HuH-7 (cell line): ENCODE measurements around the gene GALNT10.

Experiments
- DNase-seq: peaks from one replicate; pipeline ENCODE4 v3.0.0; 2011; ENCODE audit warnings: low spot score

The GALNT10 gene

DNA sequence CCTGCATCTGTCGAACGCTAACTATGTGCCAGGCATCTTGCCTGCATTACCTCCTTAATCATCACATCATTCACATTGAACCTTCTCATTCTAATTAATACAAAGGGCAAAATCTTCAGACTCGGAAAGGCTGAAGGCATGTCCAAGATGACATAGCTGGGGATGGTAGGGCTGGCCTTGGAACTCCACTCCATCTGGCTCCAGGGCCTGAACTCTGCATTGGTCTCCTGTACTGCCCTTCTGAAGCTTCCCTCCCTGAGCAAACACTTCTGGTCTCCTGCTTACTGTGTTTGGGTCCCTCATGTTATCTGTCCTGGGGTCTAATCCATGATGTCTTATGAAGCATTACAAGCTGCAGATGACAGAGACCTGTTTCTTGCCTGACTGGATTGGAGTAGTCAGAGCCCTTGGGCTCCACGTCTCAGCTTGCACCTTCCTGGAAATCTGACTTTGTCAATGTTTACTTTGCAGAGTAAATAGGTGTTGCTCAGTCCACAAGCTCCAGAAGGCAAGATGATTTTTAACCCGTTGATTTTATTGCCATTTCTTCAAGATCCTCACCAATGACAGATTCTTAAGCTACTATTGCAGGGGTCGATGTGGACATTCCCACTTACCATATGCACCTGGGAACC is 106.1 kb downstream of the GALNT10 start:
- no peak for DNase-seq

GRCh38 chr5:154298065-154298464 is 107.5 kb downstream of the GALNT10 start:
- DNase-seq: no peak

- DNase-seq: no peak
These were observed 109.8 kb downstream of the GALNT10 start for GRCh38 chr5:154300207-154300883.

- no peak for DNase-seq
These were observed 111.2 kb downstream of the GALNT10 start for GRCh38 chr5:154301726-154302125.

GRCh38 chr5:154302161-154302560 is 111.6 kb downstream of the GALNT10 start:
- no peak for DNase-seq

DNA sequence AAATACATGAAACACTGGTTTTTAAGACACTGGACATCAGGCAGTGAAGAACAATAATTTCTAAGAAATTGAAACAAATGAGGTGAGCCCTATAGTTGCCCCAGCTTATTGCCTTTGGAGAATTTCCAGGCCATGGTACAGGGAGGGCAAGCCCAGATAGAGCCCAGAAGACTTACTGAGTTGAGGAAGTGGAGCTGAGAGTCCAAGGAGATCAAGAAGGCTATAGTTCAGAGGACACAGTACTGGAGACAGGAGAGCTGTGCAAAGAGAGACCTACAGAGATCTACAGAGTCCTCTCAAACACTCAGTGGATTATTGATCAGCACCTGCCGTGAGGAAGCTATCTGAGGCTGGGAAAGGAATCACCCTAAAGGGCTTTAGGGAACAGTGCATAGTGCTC is 112.6 kb downstream of the GALNT10 start:
- no peak for DNase-seq

DNA sequence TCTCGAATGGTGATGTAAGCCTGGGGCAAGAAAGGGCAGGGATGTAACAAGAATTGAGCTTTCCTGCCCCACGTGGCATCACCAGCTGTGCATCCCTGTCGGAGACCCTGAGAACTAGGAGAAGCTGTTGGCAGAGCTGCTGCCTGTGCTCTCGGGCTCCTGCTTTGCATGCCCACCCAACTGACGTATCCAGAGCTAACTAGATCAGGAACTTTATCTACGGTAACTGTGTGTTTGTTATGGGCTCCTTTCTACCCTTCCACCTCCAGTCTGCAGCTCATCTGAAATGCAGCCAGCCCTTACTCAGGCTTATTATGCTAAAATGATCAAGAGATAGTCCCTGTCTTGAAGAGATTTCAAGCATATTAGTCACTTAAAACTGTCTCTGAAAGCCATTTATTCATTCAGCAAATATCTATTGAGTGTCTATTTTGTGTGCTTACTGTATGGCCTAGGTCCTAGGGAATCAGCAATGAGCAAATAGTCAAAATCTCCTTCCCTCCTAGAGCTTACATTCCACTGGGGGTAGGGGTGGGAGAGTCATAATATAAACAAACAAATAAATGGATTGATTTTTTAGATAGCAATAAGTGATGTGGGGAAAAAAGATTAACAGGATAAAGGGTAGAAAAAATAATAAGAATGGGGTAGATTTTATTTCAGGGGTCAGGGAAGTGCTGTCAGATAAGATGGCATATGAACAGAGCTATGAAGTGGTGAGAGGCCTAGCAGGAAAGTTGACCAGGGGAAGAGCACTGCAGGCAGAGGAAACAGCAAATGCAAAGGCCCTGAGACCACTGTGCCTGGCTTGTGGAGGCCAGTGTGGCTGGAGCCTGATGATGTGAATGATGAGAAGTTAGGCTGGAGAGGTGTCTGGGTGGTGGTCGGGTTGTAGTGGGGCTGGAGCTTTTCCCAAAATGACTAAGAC is 118.2 kb downstream of the GALNT10 start:
- DNase-seq: no peak

DNA sequence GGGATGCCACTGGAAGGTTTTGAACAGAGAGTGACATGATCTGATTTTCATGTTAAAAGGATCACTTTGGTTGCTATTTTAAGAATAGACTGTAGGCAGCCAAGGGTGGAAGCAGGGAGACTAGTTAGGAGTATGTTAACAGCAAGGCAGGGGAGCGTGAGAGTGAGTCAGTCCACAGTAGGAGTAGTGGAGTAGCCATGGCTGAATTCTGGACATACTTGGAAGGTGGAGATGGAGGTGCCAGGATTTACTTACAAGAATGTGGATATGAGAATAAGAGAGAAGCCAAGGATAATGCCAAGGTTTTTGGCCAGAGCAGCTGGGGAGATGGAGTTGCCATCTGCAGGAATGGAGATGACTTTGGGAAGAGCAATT is 118.8 kb downstream of the GALNT10 start:
- DNase-seq: no peak

DNA sequence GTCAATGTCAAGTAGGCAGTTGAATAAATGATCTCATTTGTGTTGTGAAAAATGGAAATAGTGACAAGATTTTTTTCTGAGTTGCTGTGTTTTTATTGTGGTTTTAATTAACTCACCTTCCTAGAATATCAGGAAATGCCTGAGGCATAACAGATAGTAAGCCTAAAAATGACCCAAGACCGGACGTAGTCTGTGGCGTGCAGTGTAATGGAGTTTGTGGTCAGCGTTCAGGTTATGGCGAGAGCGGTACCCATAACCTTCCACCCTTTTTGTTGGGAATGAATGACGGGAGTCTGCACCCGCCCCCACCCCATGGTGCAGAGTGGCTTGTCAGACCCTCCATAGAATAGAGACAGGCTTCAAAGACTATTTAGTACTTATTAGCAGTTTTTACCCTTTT is 119.3 kb downstream of the GALNT10 start:
- DNase-seq: no peak

DNA sequence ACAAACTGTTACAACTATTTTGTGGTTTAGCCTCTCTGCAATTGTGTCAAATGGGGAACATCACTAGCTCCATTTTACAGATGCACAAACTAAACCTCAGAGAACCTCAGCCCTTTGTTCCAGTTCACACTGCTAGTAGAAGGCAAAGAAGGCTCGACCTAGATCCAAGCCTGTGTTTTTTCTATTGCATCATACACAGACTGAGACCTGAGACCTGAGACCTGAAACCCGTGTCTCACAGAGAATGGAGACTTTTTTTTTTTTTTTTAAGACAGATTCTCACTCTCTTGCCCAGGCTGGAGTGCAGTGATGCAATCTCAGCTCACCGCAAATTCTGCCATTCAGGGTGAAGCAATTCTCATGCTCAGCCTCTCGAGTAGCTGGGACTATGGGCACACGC is 120.8 kb downstream of the GALNT10 start:
- DNase-seq: no peak

DNA sequence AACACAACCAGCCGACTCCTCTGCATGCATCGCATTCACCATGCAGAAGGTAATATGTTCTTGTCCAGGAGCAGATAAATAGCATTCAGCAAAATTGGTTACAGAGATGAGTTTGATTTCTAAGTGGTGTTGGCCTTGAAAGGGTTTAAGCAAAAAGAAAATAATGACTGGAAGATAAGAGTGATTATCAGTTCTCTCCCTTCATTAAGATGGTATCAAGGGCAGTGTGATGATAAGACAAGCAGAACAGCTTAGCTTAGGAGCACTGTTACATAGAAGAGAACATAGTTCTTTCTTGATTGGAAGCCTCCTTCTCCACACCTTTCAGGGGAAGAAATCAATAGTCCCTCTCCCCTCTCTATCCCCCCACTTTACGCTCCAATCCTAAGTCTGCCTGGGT is 121.5 kb downstream of the GALNT10 start:
- no peak for DNase-seq

- no peak for DNase-seq
These were observed 122.0 kb downstream of the GALNT10 start for GRCh38 chr5:154312576-154312975.

- no peak for DNase-seq
These were observed 123.0 kb downstream of the GALNT10 start for GRCh38 chr5:154313360-154314017.

GRCh38 chr5:154315196-154315595 is 124.7 kb downstream of the GALNT10 start:
- no peak for DNase-seq

DNA sequence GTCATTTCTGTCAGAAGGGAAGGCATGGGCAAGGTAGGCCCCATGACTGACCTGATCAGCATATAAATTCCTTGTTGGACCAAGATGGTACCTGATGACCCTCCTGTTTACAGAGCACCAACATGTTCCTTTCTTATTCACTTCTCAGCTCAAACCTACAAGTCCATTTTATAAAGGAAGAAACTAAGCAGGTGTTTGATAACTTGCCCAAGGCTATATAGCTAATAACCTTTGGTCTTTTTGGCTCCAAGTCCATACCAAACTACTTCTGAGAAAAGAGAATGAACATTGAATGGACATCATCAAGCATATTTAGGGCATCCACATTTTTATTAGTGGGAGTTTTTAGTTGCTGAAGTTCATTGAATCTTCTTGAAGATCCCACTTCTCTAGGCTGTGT is 125.2 kb downstream of the GALNT10 start:
- no peak for DNase-seq

GRCh38 chr5:154316223-154316935 is 125.8 kb downstream of the GALNT10 start:
- no peak for DNase-seq

- no peak for DNase-seq
These were observed 127.4 kb downstream of the GALNT10 start for GRCh38 chr5:154317916-154318315.

DNA sequence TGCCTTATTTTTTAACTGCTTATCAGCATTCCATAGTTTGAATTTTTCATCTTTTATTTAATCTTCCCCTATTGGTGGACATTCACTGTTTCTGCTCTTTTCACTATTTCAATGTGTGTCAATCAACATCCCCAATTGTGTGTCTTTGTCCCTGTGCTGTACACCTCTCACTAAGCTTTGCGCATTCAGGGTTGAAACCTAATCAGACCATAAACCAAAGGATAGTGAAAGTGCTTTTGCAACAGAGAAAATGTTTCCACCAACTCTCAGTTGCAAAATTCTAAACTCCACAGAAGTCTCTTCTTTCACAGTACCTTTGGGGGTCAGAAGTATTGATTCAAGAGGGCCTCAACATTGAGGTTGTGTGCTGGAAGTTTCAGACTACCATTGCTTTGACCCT is 128.2 kb downstream of the GALNT10 start:
- DNase-seq: no peak

GRCh38 chr5:154319736-154320135 is 129.2 kb downstream of the GALNT10 start:
- no peak for DNase-seq

- DNase-seq: no peak
These were observed 129.9 kb downstream of the GALNT10 start for GRCh38 chr5:154320224-154321089.

- DNase-seq: no peak
These were observed 131.0 kb downstream of the GALNT10 start for GRCh38 chr5:154321546-154321945.
